Measurements from ENCODE around the gene STARD5.

The STARD5 gene

GRCh38 chr15:81309647-81310450 lies 14.1 kb downstream of the STARD5 start:
- no peak for DNase-seq

- no peak for DNase-seq
Measured at GRCh38 chr15:81308260-81308659, 15.7 kb downstream of the STARD5 start.

- peak; percentile 24 for DNase-seq
Measured at GRCh38 chr15:81304226-81304625, 19.7 kb downstream of the STARD5 start.

- peak; percentile 12 for DNase-seq
Measured at GRCh38 chr15:81303244-81304225, 20.4 kb downstream of the STARD5 start.

GRCh38 chr15:81302701-81303109 lies 21.2 kb downstream of the STARD5 start:
- no peak for DNase-seq

GRCh38 chr15:81301815-81302399 lies 22.0 kb downstream of the STARD5 start:
- DNase-seq = no peak

- no peak for DNase-seq
Measured at GRCh38 chr15:81301385-81301784, 22.6 kb downstream of the STARD5 start.

GRCh38 chr15:81299630-81300273 lies 24.2 kb downstream of the STARD5 start:
- no peak for DNase-seq

- DNase-seq = no peak
Measured at GRCh38 chr15:81299156-81299555, 24.8 kb downstream of the STARD5 start.

GRCh38 chr15:81298611-81299010 lies 25.3 kb downstream of the STARD5 start:
- no peak for DNase-seq

GRCh38 chr15:81297603-81298575 lies 26.1 kb downstream of the STARD5 start:
- DNase-seq = no peak

GRCh38 chr15:81297147-81297572 lies 26.8 kb downstream of the STARD5 start:
- DNase-seq = no peak

GRCh38 chr15:81296673-81297072 lies 27.3 kb downstream of the STARD5 start:
- DNase-seq = no peak

- no peak for DNase-seq
Measured at GRCh38 chr15:81296186-81296585, 27.8 kb downstream of the STARD5 start.

GRCh38 chr15:81295486-81296121 lies 28.3 kb downstream of the STARD5 start:
- DNase-seq = no peak

- DNase-seq = no peak
Measured at GRCh38 chr15:81294516-81294880, 29.4 kb downstream of the STARD5 start.

- no peak for DNase-seq
Measured at GRCh38 chr15:81293728-81294515, 30.0 kb downstream of the STARD5 start.

GRCh38 chr15:81292523-81293001 lies 31.4 kb downstream of the STARD5 start:
- DNase-seq = no peak

GRCh38 chr15:81291916-81292522 lies 31.9 kb downstream of the STARD5 start:
- no peak for DNase-seq

GRCh38 chr15:81289910-81290309 lies 34.0 kb downstream of the STARD5 start:
- no peak for DNase-seq

All from eye (tissue), 1 donor.